CD4-positive, alpha-beta T cell (primary cell): ENCODE results near the gene DOCK8. TPM values are rescaled to one million over a fixed set of nuclear protein-coding genes. Genes with fewer than 3 reads are reported as not detected.

ENCODE experiments used
- ATAC-seq: fragments of 200-7000 bp; cut with Tn5 transposase; one replicate; pipeline ENCODE4 v1.10.0; 2022; ENCODE audit warnings: mild to moderate bottlenecking; ENCODE audit not compliant: poor library complexity
- CTCF ChIA-PET: fragments of 350-600 bp; sonication (Branson Sonifier 250); formaldehyde crosslinking; loops from one replicate; lab custom pipeline; 2021; ENCODE audit warnings: antibody characterized with exemption, inconsistent platforms; lab: Charles Lee
- POLR2A ChIA-PET: fragments of 350-600 bp; sonication (Branson Sonifier 250); formaldehyde crosslinking; loops from one replicate; lab custom pipeline; 2021; ENCODE audit warnings: antibody characterized with exemption, inconsistent platforms; lab: Charles Lee
- DNase-seq, 14 experiments: peaks; one replicate each; pipeline ENCODE4 v3.0.0-alpha.2; 2013 to 2020; ENCODE audit warnings: mixed read lengths in 2 of 14
- H3K27ac ChIP-seq, 2 donors: one replicate each; pipeline versions ENCODE4 v1.5.1 to v1.7.0; 2013; ENCODE audit warnings: low read length in 2 of 2, low read depth in 1 of 2, mild to moderate bottlenecking in 1 of 2
- H3K27me3 ChIP-seq, 2 experiments: 1 replicate in 1 of 2; 2 replicates in 1 of 2; pipeline versions ENCODE4 v1.6.1 to v1.7.0; 2013; ENCODE audit warnings: low read length in 2 of 2, control low read depth in 1 of 2, mild to moderate bottlenecking in 1 of 2, moderate library complexity in 1 of 2; ENCODE audit not compliant: insufficient read depth in 2 of 2, control insufficient read depth in 1 of 2
- H3K36me3 ChIP-seq: one replicate; pipeline ENCODE4 v1.6.1; 2013; ENCODE audit warnings: low read length, control low read depth; ENCODE audit not compliant: insufficient read depth
- H3K4me1 ChIP-seq: one replicate; pipeline ENCODE4 v1.6.1; 2013; ENCODE audit warnings: low read length, control low read depth; ENCODE audit not compliant: insufficient read depth
- H3K4me3 ChIP-seq: one replicate; pipeline ENCODE4 v1.5.1; 2013; ENCODE audit warnings: mild to moderate bottlenecking, low read length, moderate library complexity
- H3K9me3 ChIP-seq, 2 experiments: 1 replicate in 1 of 2; 2 replicates in 1 of 2; pipeline versions ENCODE4 v1.6.1 to v1.7.0; 2013; ENCODE audit warnings: low read length in 2 of 2, mild to moderate bottlenecking in 2 of 2, control low read depth in 1 of 2, moderate library complexity in 1 of 2; ENCODE audit not compliant: control insufficient read depth in 1 of 2, insufficient read depth in 1 of 2
- H3K27ac Mint-ChIP-seq: one replicate; pipeline ENCODE4 v1.8.0; 2020; ENCODE audit warnings: mixed read lengths
- H3K27me3 Mint-ChIP-seq: one replicate; pipeline ENCODE4 v1.8.0; 2021; ENCODE audit warnings: mixed read lengths
- H3K36me3 Mint-ChIP-seq: one replicate; pipeline ENCODE4 v1.8.0; 2021; ENCODE audit warnings: low read depth, mixed read lengths
- H3K4me1 Mint-ChIP-seq: one replicate; pipeline ENCODE4 v1.8.0; 2021; ENCODE audit warnings: low read depth, mixed read lengths
- H3K4me3 Mint-ChIP-seq: one replicate; pipeline ENCODE4 v1.8.0; 2020; ENCODE audit warnings: mild to moderate bottlenecking, mixed read lengths
- H3K9me3 Mint-ChIP-seq: one replicate; pipeline ENCODE4 v1.8.0; 2020; ENCODE audit warnings: mixed read lengths
- CTCF ChIP-seq: fragments of 200-600 bp; IDR thresholded peaks from one replicate; pipeline ENCODE4 v1.8.0; 2022; ENCODE audit warnings: antibody characterized with exemption, mild to moderate bottlenecking
- intact Hi-C, 2 experiments: fragments of 100-400 bp; cut with DNase I in 1 of 2; cut with micrococcal nuclease in 1 of 2; formaldehyde crosslinking; loops; one replicate each; pipeline versions ENCODE4 v1.15.1 to v1.9.0; 2023 to 2025; cut with DNase I, micrococcal nuclease
- total RNA-seq, 174 experiments: library from RNA in 2 of 174; stranded (reverse) in 2 of 174; gene quantifications; one replicate each; pipeline ENCODE4 v1.2.3 and lab custom pipeline; 2021 to 2026

Gene DOCK8
- total RNA-seq, 2 experiments from 2014 or later = 123 to 126 TPM

GRCh38 chr9:274406-274805, 59.7 kb downstream of the DOCK8 start:
- Mint-ChIP-seq H3K4me3 (peak overlapping the region; percentile 90), H3K27me3 (no peaks in the 10 kb centered on the region), H3K4me1 (peaks cover 43% of the 10 kb centered on the region), H3K9me3 (no peaks in the 10 kb centered on the region), H3K27ac (no peak overlapping the region), H3K36me3 (peaks cover 30% of the 10 kb centered on the region)
- peak overlapping the region; percentile 94 to 95 for H3K27ac ChIP-seq
- no peak for ATAC-seq
- H3K27me3 ChIP-seq = no peaks in the 10 kb centered on the region
- POLR2A ChIA-PET = interaction anchor here (0.7 to 2.7 kb wide), 3 partner anchors 59 to 64 kb away, joined by 3 to 36 read pairs (median 4); partner anchors contain the start of gene DOCK8
- no peaks in the 10 kb centered on the region for H3K9me3 ChIP-seq
- peak in 3 of 14 experiments; percentile 33 to 57 (median 49) for DNase-seq
- peak overlapping the region; percentile 76 for H3K4me3 ChIP-seq
- CTCF ChIA-PET = interaction anchor here (0.5 to 1.5 kb wide), 3 partner anchors 19 to 60 kb away, joined by 3 read pairs; partner anchors contain the start of gene DOCK8
- intact Hi-C loops = loop anchor here in 1 of 2 experiments (5.0 kb wide), 1 partner anchor 57 kb away; no protein-coding TSS in a partner anchor
- H3K4me1 ChIP-seq = peaks cover 68% of the 10 kb centered on the region
- no peak for TF ChIP-seq CTCF
- H3K36me3 ChIP-seq = peaks cover 20% of the 10 kb centered on the region

GRCh38 chr9:277601-278295, 63.1 kb downstream of the DOCK8 start:
- no peaks in the 10 kb centered on the region for H3K27me3 Mint-ChIP-seq
- ChIA-PET CTCF (interaction anchor here (1.5 kb wide), 1 partner anchor 63 kb away, joined by 6 read pairs; the partner anchor contains the start of gene DOCK8), POLR2A (interaction anchor here (0.6 to 2.4 kb wide), 7 partner anchors 9 to 63 kb away, joined by 3 to 13 read pairs (median 4); partner anchors contain the start of gene DOCK8)
- Histone ChIP-seq H3K4me1 (peaks cover 72% of the 10 kb centered on the region), H3K9me3 (no peaks in the 10 kb centered on the region), H3K4me3 (peak overlapping the region; percentile 1), H3K27ac (peak overlapping the region; percentile 95 to 97), H3K36me3 (peaks cover 46% of the 10 kb centered on the region), H3K27me3 (no peaks in the 10 kb centered on the region)
- DNase-seq = peak in 3 of 14 experiments; percentile 76 to 80 (median 79)
- H3K4me3 Mint-ChIP-seq = no peak overlapping the region
- intact Hi-C loops = loop anchor here in 1 of 2 experiments (5.0 kb wide), 1 partner anchor 100 kb away; the partner anchor contains the start of gene ZNG1A
- peaks cover 40% of the 10 kb centered on the region for H3K4me1 Mint-ChIP-seq
- ATAC-seq = peak; percentile 39
- no peaks in the 10 kb centered on the region for H3K9me3 Mint-ChIP-seq
- H3K36me3 Mint-ChIP-seq = peaks cover 44% of the 10 kb centered on the region
- H3K27ac Mint-ChIP-seq = no peak overlapping the region
- TF ChIP-seq CTCF = no peak

GRCh38 chr9:278651-279050, 64.0 kb downstream of the DOCK8 start:
- Histone ChIP-seq H3K27me3 (no peaks in the 10 kb centered on the region), H3K36me3 (peaks cover 47% of the 10 kb centered on the region), H3K9me3 (no peaks in the 10 kb centered on the region), H3K4me3 (no peak overlapping the region), H3K4me1 (peaks cover 76% of the 10 kb centered on the region), H3K27ac (peak overlapping the region; percentile 95 to 97)
- ChIA-PET POLR2A (interaction anchor here (2.0 to 2.4 kb wide), 2 partner anchors 8 to 63 kb away, joined by 7 to 13 read pairs; partner anchors contain the start of gene DOCK8), CTCF (no interaction called here)
- H3K4me3 Mint-ChIP-seq = no peak overlapping the region
- DNase-seq = peak in 8 of 14 experiments; percentile 23 to 84 (median 44)
- ATAC-seq = peak; percentile 57
- peaks cover 46% of the 10 kb centered on the region for H3K36me3 Mint-ChIP-seq
- H3K27ac Mint-ChIP-seq = no peak overlapping the region
- TF ChIP-seq CTCF = no peak
- no peaks in the 10 kb centered on the region for H3K27me3 Mint-ChIP-seq
- peaks cover 44% of the 10 kb centered on the region for H3K4me1 Mint-ChIP-seq
- intact Hi-C loops = loop anchor here in 1 of 2 experiments (5.0 kb wide), 1 partner anchor 101 kb away; the partner anchor contains the start of gene ZNG1A
- H3K9me3 Mint-ChIP-seq = no peaks in the 10 kb centered on the region
